Fibroblast of lung (primary cell): Measurements from ENCODE around the gene MYL10. TPM values are rescaled to one million over a fixed set of nuclear protein-coding genes. Genes with fewer than 3 reads are reported as not detected.
"Not testable (repeated sequence)": the region's sequence is repeated elsewhere in the genome, so short reads cannot be mapped to it uniquely, and the experiment has no call there.

ENCODE experiments used
- DNase-seq, 2 donors: peaks; one replicate each; pipeline versions ENCODE4 v3.0.0 to v3.0.0-alpha.2; 2010; ENCODE audit warnings: low read depth in 2 of 2
- H2AFZ ChIP-seq: 2 replicates; pipeline ENCODE4 v1.5.1; 2012; ENCODE audit warnings: low read length, control low read depth, inconsistent platforms
- H3K27ac ChIP-seq: 2 replicates; pipeline ENCODE4 v1.5.1; 2011; ENCODE audit warnings: low read length, control low read depth; ENCODE audit not compliant: insufficient read depth
- H3K27me3 ChIP-seq: 2 replicates; pipeline ENCODE4 v1.5.1; 2011; ENCODE audit warnings: mild to moderate bottlenecking, low read length; ENCODE audit not compliant: control insufficient read depth, insufficient read depth
- H3K36me3 ChIP-seq: 2 replicates; pipeline ENCODE4 v1.5.1; 2011; ENCODE audit warnings: low read length; ENCODE audit not compliant: control insufficient read depth, insufficient read depth
- H3K4me1 ChIP-seq: 2 replicates; pipeline ENCODE4 v1.5.1; 2011; ENCODE audit warnings: low read length; ENCODE audit not compliant: control insufficient read depth, insufficient read depth; ENCODE audit errors: extremely low read depth
- H3K4me2 ChIP-seq: 2 replicates; pipeline ENCODE4 v1.5.1; 2011; ENCODE audit warnings: low read length, control low read depth; ENCODE audit not compliant: insufficient read depth; ENCODE audit errors: extremely low read depth
- H3K4me3 ChIP-seq, 4 experiments: fragments of 200-600 bp in 1 of 4; sonication (generic) in 1 of 4; replicated peaks in 1 of 4; 2 replicates each; pipeline ENCODE4 v1.5.1; 2011 to 2016; ENCODE audit warnings: low read length in 4 of 4, low read depth in 3 of 4, mild to moderate bottlenecking in 3 of 4, control low read depth in 2 of 4, inconsistent platforms in 1 of 4, mixed read lengths in 1 of 4; ENCODE audit not compliant: insufficient read depth in 1 of 4; ENCODE audit errors: control extremely low read depth in 1 of 4
- H3K79me2 ChIP-seq: 2 replicates; pipeline ENCODE4 v1.5.1; 2012; ENCODE audit warnings: mild to moderate bottlenecking, low read length, inconsistent platforms; ENCODE audit not compliant: control insufficient read depth, insufficient read depth
- H3K9ac ChIP-seq: 2 replicates; pipeline ENCODE4 v1.5.1; 2011; ENCODE audit warnings: mild to moderate bottlenecking, low read length, control low read depth; ENCODE audit not compliant: insufficient read depth
- H3K9me3 ChIP-seq: 2 replicates; pipeline ENCODE4 v1.5.1; 2012; ENCODE audit warnings: low read depth, low read length; ENCODE audit not compliant: control insufficient read depth, insufficient read depth
- H4K20me1 ChIP-seq: 2 replicates; pipeline ENCODE4 v1.5.1; 2011; ENCODE audit warnings: low read length; ENCODE audit not compliant: control insufficient read depth, insufficient read depth; ENCODE audit errors: extremely low read depth
- CTCF ChIP-seq, 2 donors: IDR thresholded peaks in 1 of 2; conservative IDR thresholded peaks in 1 of 2; 1 replicate in 1 of 2; 2 replicates in 1 of 2; pipeline ENCODE4 v1.5.1; 2011 to 2012; ENCODE audit warnings: low read length in 2 of 2, control low read depth in 1 of 2, inconsistent platforms in 1 of 2, low read depth in 1 of 2, mild to moderate bottlenecking in 1 of 2
- EZH2 ChIP-seq: IDR thresholded peaks from 2 replicates; pipeline ENCODE4 v1.5.1; 2012; ENCODE audit warnings: low read length, control low read depth, mild to moderate bottlenecking; ENCODE audit errors: missing control alignments
- polyA plus RNA-seq, 2 donors: library from polyadenylated mRNA; depleted of rRNA in 1 of 2; stranded (reverse) in 1 of 2; unstranded in 1 of 2; fragments of >200 nt; gene quantifications; 2 replicates each; pipeline ENCODE4 v1.2.1, GENCODE V29; 2011 to 2012; ENCODE audit warnings: missing spikeins in 1 of 2
- total RNA-seq: library from RNA; depleted of rRNA; stranded (reverse); fragments of >200 nt; gene quantifications from 2 replicates; pipeline ENCODE4 v1.2.1, GENCODE V29; 2014

MYL10 gene
- total and polyA plus RNA-seq, 2 donors (not counting 1 experiment from before 2014, with no cell fraction given): not detected

DNA sequence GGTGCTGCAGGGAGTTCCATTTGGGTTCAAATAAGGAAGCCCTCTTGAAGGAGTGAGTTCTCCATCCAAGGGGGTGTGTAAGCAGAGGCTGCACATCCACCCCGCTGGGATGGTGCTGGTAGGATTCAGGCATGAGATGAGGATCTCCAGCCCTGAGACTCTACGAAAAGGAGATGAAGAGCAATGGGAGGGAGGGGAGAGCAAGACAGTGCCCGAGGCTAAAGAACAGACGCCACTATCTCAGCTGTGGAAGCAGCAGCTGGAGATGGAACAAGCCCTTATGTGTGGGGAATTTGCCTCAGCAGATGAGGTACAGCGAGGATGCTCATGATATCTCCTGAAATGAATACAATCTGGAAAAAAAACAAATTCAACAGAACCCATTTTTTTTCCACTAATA is 28.1 kb upstream of the MYL10 start:
- DNase-seq: no peak
- H3K79me2 ChIP-seq: no peaks in the 10 kb centered on the region

DNA sequence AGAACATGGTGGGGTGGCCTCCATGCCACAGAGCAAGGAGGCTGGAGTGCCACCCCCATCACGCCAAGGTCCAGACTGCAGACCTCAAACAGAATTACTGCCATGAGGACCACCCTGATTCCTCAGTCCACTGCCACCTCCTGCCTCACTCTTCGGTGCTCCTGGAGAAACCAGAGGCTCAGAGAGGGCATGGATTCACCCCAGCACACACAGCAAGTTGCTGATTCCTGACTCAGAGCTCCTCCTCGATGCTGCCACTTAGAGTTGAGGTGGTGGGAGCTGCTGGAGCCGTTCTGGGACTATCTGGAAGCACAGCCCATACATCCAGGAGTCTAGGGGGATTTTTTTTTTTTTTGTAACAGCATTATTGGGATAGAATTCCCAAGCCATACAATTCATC is 22.0 kb upstream of the MYL10 start:
- Histone ChIP-seq H3K36me3 (no peaks in the 10 kb centered on the region), H3K27ac (no peak overlapping the region), H3K4me1 (no peaks in the 10 kb centered on the region), H3K4me2 (peak overlapping the region; percentile 40), H3K9me3 (no peaks in the 10 kb centered on the region), H3K4me3 (no peak overlapping the region), H4K20me1 (no peaks in the 10 kb centered on the region), H3K9ac (no peak overlapping the region), H2AFZ (no peak overlapping the region), H3K79me2 (no peaks in the 10 kb centered on the region), H3K27me3 (no peaks in the 10 kb centered on the region)
- no peak for DNase-seq
- no peak for TF ChIP-seq CTCF (conservative IDR thresholded peaks at IDR 0.05 in 1 of 2, IDR thresholded peaks at IDR 0.05 in 1 of 2; ENCODE audit: low read depth in 1 of 2, low read length in 2 of 2)
- no peak for TF ChIP-seq EZH2

More for the DNA sequence above, 28.1 kb upstream of the MYL10 start:
- Histone ChIP-seq H3K9me3 (no peaks in the 10 kb centered on the region), H3K4me3 (no peak overlapping the region), H3K9ac (no peak overlapping the region), H3K27ac (no peak overlapping the region), H3K4me1 (no peaks in the 10 kb centered on the region), H4K20me1 (no peaks in the 10 kb centered on the region), H2AFZ (no peak overlapping the region), H3K27me3 (peaks cover 5% of the 10 kb centered on the region), H3K36me3 (no peaks in the 10 kb centered on the region), H3K4me2 (no peak overlapping the region)
- TF ChIP-seq EZH2 (no peak), CTCF (conservative IDR thresholded peaks at IDR 0.05 in 1 of 2, IDR thresholded peaks at IDR 0.05 in 1 of 2; ENCODE audit: low read depth in 1 of 2, low read length in 2 of 2) (no peak)

- no peak for DNase-seq
- Histone ChIP-seq H3K36me3 (no peaks in the 10 kb centered on the region), H3K4me3 (no peak overlapping the region), H3K27ac (no peak overlapping the region), H4K20me1 (no peaks in the 10 kb centered on the region), H3K9ac (no peak overlapping the region), H2AFZ (no peak overlapping the region), H3K9me3 (no peaks in the 10 kb centered on the region), H3K27me3 (no peaks in the 10 kb centered on the region), H3K4me2 (peak overlapping the region; percentile 40), H3K79me2 (no peaks in the 10 kb centered on the region), H3K4me1 (no peaks in the 10 kb centered on the region)
- TF ChIP-seq CTCF (conservative IDR thresholded peaks at IDR 0.05 in 1 of 2, IDR thresholded peaks at IDR 0.05 in 1 of 2; ENCODE audit: low read depth in 1 of 2, low read length in 2 of 2) (no peak), EZH2 (no peak)
These were observed 21.5 kb upstream of the MYL10 start for GRCh38 chr7:101650579-101651081.

DNA sequence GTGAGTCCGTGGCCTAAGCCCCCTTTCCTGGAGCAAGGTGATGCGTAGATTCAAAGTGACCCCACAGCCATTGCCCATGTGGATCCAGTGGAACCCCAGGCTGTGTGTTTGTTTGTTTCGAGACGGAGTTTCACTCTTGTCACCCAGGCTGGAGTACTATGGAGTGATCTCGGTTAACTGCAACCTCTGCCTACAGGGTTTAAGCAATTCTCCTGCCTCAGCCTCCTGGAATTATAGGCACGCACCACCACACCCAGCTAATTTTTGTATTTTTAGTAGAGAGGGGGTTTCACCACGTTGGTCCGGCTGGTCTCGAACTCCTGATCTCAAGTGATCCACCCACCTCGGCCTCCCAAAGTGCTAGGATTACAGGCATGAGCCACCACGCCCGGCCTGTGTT is 18.8 kb upstream of the MYL10 start:
- H3K9ac ChIP-seq, H3K36me3 ChIP-seq, H4K20me1 ChIP-seq, H3K27ac ChIP-seq, H2AFZ ChIP-seq, H3K4me2 ChIP-seq, H3K4me3 ChIP-seq, H3K4me1 ChIP-seq, H3K9me3 ChIP-seq, H3K27me3 ChIP-seq, H3K79me2 ChIP-seq: not testable (repeated sequence)
- DNase-seq: peak in 1 of 2 donors; percentile 27
